ENCODE data around the gene OR8J1. TPM values are rescaled to one million over a fixed set of nuclear protein-coding genes. Genes with fewer than 3 reads are reported as not detected.

Gene OR8J1
- total and polyA plus RNA-seq, 9 of the 15 experiments (the other 6 are each of a cell fraction or from before 2014, with no cell fraction given) = not detected

GRCh38 chr11:56340289-56340688, 13.8 kb upstream of the OR8J1 start (continued):
- TF ChIP-seq CBFA2T2 (conservative IDR thresholded peaks at IDR 0.05) (no peak), ZNF583 (CRISPR knock-in tag; IDR thresholded peaks at IDR 0.05) (no peak), ZNF316 (IDR thresholded peaks at IDR 0.05) (peak; percentile 60), ZNF347 (CRISPR knock-in tag; IDR thresholded peaks at IDR 0.05; ENCODE audit: low read depth) (no peak), NEUROD1 (IDR thresholded peaks at IDR 0.05; ENCODE audit: borderline replicate concordance, low read depth, low read length, partially characterized antibody) (no peak), BCLAF1 (IDR thresholded peaks at IDR 0.05; ENCODE audit: borderline replicate concordance in 1 of 2, control insufficient read depth in 1 of 2, low read depth in 2 of 2, low read length in 1 of 2) (no peak), ELF4 (CRISPR knock-in tag; IDR thresholded peaks at IDR 0.05) (no peak), SRSF7 (optimal IDR thresholded peaks at IDR 0.05; ENCODE audit: low read depth, low read length) (no peak), RAD51 (IDR thresholded peaks at IDR 0.05; ENCODE audit: borderline replicate concordance, low read depth) (no peak), MIER1 (IDR thresholded peaks at IDR 0.05; ENCODE audit: low read depth) (no peak), MAFG (tag; conservative IDR thresholded peaks at IDR 0.05) (peak; percentile 21; the same call in 1 of the 2 replicates), AFF1 (IDR thresholded peaks at IDR 0.05; ENCODE audit: low read depth in 1 of 2, partially characterized antibody in 2 of 2) (no peak), ZNF232 (CRISPR knock-in tag; IDR thresholded peaks at IDR 0.05) (no peak), SAFB2 (IDR thresholded peaks at IDR 0.05; ENCODE audit: borderline replicate concordance, low read depth, low read length, severe bottlenecking) (no peak), WHSC1 (IDR thresholded peaks at IDR 0.05; ENCODE audit: low read length) (no peak), CBX1 (IDR thresholded peaks at IDR 0.05; ENCODE audit: low read depth) (no peak)
